ENCODE data around the gene CHP1.

GRCh38 chr15:41218851-41219250 lies 12.2 kb upstream of the CHP1 start:
- TF ChIP-seq CTCF (IDR thresholded peaks at IDR 0.05) = no peak
- TF ChIP-seq CDX4 (CRISPR knock-in tag; IDR thresholded peaks at IDR 0.05; ENCODE audit: borderline replicate concordance) = no peak
- no peak for TF ChIP-seq FOXJ3 (CRISPR knock-in tag; IDR thresholded peaks at IDR 0.05; ENCODE audit: borderline replicate concordance)
- TF ChIP-seq ZNF671 (CRISPR knock-in tag; IDR thresholded peaks at IDR 0.05) = no peak
- TF ChIP-seq E2F4 (CRISPR knock-in tag; IDR thresholded peaks at IDR 0.05; ENCODE audit: borderline replicate concordance, low read depth) = no peak
- no peak for TF ChIP-seq ZBTB21 (CRISPR knock-in tag; IDR thresholded peaks at IDR 0.05; ENCODE audit: borderline replicate concordance)
- no peak for TF ChIP-seq E2F1 (CRISPR knock-in tag; IDR thresholded peaks at IDR 0.05)
- TF ChIP-seq TEAD4 (CRISPR knock-in tag; IDR thresholded peaks at IDR 0.05) = no peak
